Stimulated activated CD8-positive, alpha-beta memory T cell treated with anti-CD3 and anti-CD28 coated beads, Interleukin-7, amount 100 ng/mL, for 24 hours (primary cell): ENCODE measurements around the gene TYROBP.
"Not testable (repeated sequence)": the region's sequence is repeated elsewhere in the genome, so short reads cannot be mapped to it uniquely, and the experiment has no call there.

Experiments used
- DNase-seq: peaks from one replicate; pipeline ENCODE4 v3.0.0-alpha.2; 2020; ENCODE audit warnings: low read depth

TYROBP gene

DNA sequence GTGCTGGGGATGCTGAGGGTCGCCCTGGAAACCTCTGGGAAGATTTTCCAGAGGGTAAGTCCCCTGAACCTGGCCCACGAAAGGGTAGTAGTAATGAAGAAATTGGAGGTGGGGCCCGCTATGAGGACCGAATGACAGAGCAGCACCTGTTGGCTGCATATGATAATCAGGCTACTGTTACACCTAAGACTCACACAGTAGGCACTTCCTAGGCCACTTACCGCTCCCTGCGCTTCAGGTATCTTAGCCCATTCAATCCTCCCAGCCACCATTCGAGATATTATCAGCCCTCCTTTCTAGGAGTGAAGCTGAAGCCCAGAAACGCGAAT, 23.7 kb upstream of the TYROBP start:
- DNase-seq: no peak

GRCh38 chr19:35931161-35931873, 23.2 kb upstream of the TYROBP start:
- DNase-seq: peak; percentile 95

- DNase-seq: no peak
These were observed 21.8 kb upstream of the TYROBP start for GRCh38 chr19:35929876-35930275.

DNA sequence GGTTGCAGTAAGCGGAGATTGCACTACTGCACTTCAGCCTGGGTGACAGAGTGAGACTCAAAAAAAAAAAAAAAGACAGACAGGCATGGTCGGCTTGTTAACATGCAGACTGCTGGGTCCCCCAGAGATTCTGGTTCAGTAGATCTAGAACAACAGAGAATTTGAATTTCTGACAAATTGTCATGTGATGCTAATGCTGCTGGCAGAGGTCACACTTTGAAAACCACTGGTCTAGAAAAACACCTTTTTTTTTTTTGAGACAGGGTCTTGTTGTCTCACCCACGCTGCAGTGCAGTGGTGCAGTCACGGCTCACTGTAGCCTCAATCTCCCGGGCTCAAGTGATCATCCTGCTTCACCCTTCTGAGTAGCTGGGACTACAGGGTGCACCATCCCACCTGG, 20.4 kb upstream of the TYROBP start:
- DNase-seq: no peak

DNA sequence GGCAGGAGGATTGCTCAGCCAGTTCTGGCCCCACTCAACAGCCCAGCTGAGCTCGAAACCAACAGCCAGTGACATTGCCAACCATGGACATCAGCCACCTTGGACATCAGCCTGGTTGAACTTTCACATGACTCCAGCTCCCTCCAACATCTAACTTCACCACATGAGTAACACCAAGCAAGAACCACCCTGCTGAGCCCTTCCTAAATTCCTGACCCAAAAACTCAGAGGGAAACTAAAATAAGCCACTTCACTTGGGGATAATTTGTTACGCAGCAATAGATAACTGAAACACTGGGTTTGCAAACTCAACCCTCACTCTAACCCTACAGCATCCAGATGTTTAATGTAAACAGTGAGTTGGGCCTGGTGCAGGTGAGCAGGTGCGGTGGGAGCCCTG, 17.4 kb upstream of the TYROBP start:
- no peak for DNase-seq

- no peak for DNase-seq
These were observed 12.9 kb upstream of the TYROBP start for GRCh38 chr19:35921012-35921411.

GRCh38 chr19:35919306-35919705, 11.2 kb upstream of the TYROBP start:
- DNase-seq: no peak

- no peak for DNase-seq
These were observed 7.3 kb upstream of the TYROBP start for GRCh38 chr19:35915443-35915842.

DNA sequence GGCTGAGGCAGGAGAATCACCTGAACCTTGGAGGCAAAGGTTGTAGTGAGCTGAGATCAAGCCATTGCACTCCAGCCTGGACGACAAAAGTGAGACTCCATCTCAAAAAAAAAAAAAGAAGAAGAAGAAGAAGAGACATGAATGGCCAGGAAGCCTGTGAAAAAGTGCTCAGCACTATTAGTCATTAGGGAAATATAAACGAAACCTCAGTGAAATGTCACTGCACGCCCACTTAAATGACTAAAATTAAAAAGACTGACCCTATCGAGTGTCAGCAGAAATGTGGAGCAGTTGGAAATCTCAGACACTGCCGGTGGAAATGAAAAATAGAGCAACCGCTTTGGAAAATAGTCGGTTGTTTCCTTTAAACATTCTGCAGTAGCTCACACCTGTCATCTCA, 5.5 kb upstream of the TYROBP start:
- no peak for DNase-seq

DNA sequence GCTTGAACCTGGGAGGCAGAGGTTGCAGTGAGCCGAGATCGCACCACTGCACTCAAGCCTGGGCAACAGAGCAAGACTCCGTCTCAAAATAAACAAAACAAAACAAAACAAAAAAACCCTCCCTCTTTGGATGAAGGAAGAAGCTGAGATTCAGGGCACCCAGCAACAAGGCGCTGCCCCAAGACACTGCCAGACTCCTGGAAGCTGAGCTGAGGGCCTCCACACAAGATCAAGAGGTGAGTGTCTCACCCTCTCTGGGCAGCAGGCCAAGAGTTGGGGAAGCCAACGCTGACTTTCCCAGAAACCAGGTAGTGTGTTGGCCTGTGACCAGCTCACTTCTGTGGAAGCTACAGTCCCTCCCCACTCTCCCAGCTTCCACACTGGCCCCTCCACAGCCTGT, 3.7 kb upstream of the TYROBP start:
- DNase-seq: no peak

DNA sequence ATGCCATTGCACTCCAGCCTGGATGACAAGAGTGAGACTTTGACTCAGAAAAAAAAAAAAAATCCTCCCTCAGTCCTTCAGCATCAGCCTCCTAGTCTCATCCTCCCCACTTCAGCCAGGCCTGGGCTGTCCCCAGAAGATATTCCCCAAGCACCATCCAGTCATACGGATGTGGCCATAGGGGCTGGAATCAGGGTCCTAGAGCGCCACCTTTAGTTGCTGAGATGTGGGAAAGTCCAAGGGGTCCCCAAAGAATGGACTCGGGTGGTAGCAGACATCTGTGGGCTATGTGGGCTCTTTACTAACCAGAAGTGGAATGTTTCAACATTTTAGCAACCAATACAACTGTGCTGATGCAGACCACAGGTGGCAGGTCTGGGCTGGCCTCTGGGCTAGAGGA, 3.1 kb upstream of the TYROBP start:
- no peak for DNase-seq

DNA sequence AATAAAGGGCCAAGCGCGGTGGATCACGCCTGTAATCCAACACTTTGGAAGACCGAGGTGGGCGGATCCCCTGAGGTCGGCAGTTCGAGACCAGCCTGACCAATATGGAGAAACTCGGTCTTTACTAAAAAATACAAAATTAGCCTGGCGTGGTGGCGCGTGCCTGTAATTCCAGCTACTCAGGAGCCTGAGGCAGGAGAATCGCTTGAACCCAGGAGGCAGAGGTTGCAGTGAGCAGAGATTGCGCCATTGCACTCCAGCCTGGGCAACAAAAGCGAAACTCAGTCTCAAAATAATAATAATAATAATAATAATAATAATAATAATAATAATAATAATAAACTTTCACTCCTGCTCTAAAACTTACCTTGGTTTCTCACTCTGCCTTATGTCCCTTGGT, 2.3 kb upstream of the TYROBP start:
- not testable (repeated sequence) for DNase-seq

DNA sequence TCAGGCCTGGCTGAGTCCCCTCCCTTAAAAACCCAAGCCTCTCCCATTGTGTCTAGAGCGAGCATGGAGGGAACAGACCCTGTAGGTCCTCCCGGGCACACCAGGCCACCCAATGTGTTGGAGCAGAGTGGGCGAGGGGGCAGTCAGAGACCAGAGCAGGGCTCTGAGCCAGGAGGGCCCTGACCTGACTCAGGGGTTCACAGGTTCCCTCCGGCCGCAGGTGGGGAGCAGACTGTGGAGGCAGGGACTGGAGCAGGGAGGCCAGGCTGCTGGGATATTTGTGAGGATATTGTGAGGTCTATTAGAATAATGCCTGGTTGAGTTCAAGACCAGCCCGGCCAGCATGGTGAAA, 1.6 kb upstream of the TYROBP start:
- no peak for DNase-seq

DNA sequence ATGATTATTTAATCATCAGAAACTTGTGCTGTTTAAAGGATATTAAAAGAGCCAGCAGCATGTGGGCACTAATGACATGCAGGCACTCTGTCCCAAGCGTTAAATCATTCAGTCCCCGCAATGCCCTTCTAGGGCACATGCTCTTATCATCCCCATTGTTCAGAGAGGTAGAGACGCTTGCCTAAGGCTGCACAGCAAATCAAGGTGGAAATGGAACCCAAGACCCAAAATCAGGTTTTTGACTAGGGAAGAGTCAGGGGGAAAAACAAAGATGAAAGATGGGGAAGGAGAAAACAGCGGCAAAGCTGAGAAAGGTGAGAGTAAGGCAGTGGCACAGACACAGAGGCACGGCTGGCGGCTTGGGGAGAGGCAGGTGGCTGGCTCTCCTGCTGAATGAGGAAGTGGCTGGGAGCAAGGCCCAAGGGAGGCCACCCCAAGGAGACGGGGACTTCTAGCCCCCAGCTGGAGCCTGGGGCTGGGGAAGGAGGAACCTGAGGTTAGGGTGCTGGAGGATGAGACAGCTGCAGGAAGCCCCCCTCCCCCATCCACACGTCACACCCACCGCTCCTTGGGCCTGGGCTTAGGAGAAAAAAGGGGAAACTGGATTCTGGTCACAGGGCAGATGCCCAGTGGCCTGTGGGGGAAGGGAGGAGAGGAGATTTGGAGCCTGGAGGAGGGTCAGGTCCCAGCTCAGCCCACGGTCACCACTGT, 1.0 kb upstream of the TYROBP start:
- no peak for DNase-seq

DNA sequence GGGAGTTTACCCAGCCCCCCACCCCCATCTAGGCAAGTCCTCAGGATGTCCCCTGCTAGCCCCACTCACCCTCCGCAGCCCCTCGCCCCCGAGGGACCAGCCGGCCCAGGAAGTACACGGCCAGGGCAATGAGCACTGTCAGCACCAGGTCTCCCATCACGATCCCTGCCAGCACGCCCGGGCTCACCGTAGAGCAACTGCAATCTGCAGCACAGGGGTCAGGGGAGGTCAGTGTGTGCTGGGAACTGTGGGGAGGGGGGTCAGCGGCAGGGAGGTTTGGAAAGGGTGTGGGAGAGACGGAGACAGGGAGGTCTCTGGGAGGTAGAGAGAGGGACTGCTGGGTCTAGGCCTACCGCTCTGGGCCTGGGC, 734 bp downstream of the TYROBP start:
- no peak for DNase-seq

GRCh38 chr19:35905178-35905727, 2.8 kb downstream of the TYROBP start:
- no peak for DNase-seq

- no peak for DNase-seq
These were observed 3.6 kb downstream of the TYROBP start for GRCh38 chr19:35904311-35905068.

DNA sequence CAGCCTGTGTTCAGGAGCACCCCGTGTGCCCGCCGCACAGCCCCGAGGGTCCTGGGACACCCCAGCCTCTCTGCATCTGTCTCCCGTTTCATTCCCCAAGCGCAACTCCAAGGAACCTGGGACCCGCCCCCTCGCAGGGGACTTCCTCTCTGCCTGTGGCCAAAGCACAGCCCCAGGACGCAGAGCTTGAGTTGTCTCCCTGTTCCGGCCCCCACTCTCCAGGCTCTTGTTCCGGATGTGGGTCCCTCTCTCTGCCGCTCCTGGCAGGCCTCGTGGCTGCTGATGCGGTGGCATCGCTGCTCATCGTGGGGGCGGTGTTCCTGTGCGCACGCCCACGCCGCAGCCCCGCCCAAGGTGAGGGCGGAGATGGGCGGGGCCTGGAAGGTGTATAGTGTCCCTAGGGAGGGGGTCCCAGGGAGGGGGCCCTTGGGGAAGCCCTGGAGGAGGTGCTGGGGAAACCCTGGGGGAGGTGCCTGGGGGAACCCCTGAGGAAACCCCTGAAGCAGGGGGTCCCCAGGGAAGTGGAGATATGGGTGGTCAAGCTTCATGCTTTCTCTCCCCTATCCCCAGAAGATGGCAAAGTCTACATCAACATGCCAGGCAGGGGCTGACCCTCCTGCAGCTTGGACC, 4.4 kb downstream of the TYROBP start:
- DNase-seq: peak; percentile 77

GRCh38 chr19:35902870-35903475, 5.1 kb downstream of the TYROBP start:
- no peak for DNase-seq

- no peak for DNase-seq
These were observed 6.0 kb downstream of the TYROBP start, which contains the start of gene HCST for GRCh38 chr19:35901854-35902661. Gene HCST, plus strand, starts transcription at chr19:35902529. Its CDS starts 65 bp downstream, at chr19:35902594.

DNA sequence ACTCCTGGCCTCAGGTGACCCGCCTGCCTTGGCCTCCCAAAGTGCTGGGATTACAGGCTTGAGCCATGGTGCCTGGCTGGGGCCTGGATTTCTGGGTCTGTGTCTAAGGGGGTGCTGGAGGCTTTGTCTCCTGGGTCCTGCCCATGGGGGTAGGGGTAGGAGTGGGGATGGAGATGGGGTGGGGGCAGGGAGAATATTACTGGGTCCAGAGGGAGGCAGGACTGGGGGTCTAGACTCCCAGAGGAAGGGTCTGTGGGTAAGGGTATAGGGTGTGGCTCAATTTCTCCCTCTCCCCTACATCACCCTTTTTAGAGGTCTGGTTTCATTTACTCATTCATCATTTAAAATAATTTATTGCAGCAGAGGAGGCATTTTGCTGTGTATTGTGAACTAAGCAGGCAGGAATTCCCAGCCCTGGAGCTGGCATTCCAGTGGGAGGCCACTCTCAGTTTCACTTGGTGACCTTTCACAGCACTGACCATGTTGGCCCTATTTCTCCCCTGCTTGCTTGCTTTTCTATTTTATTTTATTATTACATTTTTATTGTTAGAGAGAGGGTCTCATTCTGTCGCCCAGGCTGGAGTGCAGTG, 6.9 kb downstream of the TYROBP start:
- no peak for DNase-seq
